Activated CD4-positive, CD25-positive, alpha-beta regulatory T cell treated with anti-CD3 and anti-CD28 coated beads, Interleukin-2, amount 50 U/mL, for 24 hours (primary cell): ENCODE data around the gene SYPL1.

Source experiments
- ATAC-seq, 2 donors: fragments of 150-1000 bp; cut with Tn5 transposase; one replicate each; pipeline ENCODE4 v1.10.0; 2021; ENCODE audit warnings: mild to moderate bottlenecking in 1 of 2, moderate library complexity in 1 of 2

The SYPL1 gene

DNA sequence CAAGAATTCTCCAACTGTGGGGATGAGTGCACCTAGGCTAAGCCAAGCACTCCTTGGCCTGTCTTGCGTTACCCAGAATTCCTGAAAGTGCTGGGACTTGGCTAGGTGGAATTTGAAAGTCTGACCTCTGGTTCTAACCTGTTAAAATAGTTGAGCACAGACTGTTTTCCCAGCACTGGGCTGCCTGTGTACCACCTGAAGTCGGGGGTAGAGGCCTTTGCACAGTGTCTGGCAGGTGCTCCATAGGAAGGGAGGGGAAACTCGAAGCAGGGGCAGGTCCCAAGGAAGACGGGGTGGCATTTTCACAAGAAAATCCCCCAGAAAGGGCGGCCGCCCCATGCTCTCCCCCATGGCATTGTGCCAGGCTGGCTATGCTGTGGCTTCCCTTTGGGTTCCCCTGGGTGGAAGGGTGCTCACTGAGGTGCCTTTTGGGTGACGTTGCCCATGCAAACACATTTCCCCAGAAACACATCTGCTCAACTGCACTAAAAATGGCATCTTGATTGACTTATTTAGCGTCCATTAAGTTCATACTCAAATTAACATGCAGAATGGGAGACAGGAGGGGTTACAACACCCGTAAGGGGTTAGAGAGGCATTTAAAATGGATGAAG lies 62.9 kb downstream of the SYPL1 start:
- no peak for ATAC-seq

DNA sequence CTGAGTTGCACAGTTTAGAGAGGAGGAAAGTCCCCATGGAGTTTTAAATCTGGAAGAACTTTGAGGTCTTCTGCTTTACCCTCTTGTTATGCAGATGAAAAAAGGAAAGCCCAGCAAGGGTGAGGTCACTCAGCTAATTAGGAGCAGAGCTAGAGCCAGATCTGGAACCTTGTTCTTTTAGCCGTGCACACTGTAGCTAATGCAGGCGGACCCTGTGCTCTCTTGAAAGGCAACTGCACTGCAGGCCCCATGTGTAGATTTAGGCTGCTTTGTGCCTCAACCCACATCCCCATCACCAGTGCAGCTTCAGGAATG lies 63.4 kb downstream of the SYPL1 start:
- no peak for ATAC-seq

DNA sequence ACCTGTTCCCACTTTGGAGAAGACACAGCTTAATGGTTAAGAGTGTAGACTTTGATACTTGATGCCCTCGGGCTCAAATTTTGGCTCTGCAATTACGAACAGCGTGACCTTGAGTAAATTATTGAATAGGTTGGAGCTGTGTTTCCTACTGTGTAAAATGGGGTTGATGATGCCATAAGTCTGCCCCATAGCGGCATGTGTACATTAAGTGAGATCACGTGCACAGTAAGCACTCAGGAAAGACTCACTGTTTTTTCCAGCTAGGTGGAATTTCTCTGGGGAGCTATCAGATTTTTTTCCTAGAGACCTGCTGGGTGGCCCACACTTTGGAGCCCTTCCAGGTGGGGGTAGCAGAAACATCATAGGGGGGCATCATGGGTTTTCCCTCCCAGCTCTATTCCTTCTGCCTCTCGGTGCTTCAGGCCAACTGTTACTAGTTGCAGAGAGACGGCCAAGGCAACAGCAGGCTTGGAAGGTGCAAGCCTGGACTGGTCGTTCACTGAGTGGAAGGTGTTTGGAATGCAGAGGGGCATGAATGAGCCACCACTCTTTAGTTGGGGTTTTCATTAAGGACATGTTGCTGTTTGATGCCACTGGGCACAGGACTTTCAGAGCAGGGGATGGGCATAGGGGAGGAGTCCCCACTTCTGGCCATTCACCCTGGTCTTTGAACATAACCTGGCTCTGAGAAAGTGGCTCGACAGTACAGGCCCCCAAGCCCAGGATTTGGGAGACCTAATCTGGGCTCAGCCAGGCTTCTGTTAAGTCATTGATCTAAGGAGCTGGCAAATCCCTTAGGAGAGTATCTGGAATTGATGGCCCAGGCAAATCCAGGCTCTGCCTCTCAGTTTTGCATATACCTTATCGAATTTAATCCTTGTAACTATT lies 64.0 kb downstream of the SYPL1 start:
- ATAC-seq = no peak

DNA sequence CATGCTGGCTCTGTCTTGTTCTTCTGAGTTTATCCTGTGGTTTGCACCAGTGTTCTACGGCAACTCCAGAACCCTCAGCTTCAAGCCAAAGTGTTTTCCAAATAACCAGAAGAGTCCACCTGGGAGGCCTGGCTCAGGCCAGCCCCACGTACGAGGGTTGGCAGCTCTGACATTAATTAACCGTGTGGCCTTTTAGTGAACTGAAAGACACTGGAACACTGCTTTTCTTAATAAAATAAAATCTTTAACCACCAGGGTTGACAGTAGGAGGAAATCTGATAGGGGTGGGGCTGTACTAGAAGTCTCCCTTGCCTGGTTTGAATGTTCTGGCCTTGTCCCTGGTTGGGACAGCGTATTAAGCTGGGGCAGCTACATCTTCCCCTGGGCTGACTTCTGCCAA lies 64.9 kb downstream of the SYPL1 start:
- no peak for ATAC-seq

DNA sequence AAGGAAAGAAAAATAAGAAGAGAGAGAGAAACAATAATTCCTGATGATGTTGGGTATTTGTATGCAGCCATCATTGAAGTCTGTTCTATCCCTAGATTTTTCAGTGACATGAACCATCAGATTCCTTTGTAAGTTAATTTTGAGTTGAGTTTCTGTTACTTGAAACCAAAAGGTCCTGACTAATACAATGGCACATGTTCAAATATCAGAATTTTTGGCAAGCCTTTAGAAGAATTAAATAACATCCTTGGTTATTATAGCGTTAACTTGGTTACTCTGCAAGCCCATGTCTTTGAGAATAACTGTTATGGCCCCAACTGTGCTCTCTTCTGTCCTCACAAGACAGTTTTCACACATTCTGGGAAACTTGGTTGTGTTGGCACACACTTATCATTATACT lies 66.5 kb downstream of the SYPL1 start:
- ATAC-seq = no peak

DNA sequence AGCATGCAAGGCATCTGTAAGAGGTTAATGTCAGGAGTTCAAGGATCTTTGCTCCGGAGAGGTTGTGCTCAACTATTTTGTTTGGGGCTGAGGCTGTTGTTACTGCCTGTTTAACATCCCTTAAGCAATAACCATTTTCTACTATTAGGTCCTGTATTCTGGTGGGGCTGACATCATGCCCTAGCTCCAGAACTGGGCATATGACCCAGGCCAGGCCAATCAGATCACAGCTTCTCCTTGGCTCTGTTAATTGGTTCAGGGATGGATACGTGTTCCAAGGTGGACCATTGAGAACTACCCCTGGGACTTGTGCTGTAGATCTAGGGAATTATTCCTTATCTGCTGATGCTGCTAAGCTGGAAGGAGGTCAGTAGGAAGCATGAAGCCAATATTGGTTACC lies 67.0 kb downstream of the SYPL1 start:
- no peak for ATAC-seq

DNA sequence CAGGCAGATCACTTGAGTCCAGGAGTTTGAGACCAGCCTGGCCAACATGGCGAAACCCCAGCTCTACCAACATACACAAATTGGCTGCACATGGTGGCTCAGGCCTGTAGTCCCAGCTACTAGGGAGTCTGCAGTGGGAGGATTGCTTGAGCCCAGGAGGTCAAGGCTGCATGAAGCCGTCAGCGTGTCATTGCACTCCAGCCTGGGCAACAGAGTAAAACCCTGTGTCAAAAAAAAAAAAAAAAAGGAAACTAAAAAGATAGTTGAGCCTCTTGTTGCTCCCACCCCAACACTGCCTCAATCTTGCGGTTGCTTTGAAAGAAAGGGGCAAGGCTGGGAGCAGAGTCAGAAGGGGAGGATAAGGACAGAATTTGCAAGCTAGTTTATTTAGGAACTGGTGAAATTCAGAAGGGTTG lies 69.9 kb downstream of the SYPL1 start:
- no peak for ATAC-seq

DNA sequence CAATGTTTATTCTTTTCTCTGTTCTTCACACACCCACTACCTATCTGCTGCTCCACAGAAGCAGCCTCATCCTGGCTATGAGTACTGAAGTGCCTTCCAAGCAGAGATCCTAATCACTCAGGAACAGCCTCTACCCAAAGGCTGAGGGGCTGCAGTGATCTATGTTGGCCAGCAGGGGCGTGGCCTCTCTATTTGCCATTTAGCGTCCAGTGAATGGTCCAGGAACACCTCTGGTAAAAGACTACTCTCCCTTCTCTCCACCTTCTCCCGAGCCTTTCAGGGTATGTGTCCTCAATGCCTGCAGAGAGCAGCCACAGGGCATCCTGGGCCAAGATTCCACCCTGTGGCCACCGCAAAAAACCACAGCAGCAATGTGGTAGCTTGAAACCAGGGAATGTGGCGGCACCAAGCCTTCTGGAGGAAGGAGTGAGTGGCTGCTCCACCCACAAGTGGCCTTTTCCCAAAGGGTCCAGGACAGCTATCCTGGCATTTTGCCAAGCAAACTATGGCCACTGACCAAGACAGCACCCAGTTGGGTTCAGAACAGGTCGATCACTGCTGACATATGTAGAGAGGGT lies 70.9 kb downstream of the SYPL1 start:
- no peak for ATAC-seq
